ENCODE measurements around the gene MEGF9.

MEGF9 gene

GRCh38 chr9:120571443-120572257 lies 142.6 kb downstream of the MEGF9 start:
- Histone ChIP-seq H3K4me2 (ENCODE audit: low read length) (no peak overlapping the region), H3K27ac (ENCODE audit: low read depth, low read length) (no peak overlapping the region), H3K4me1 (ENCODE audit: control insufficient read depth in 1 of 2, insufficient read depth in 2 of 2, low read length in 2 of 2) (no peaks in the 10 kb centered on the region)

GRCh38 chr9:120570296-120570695 lies 144.0 kb downstream of the MEGF9 start:
- no peak overlapping the region for H3K18ac ChIP-seq (ENCODE audit: low read length)

More at GRCh38 chr9:120571443-120572257, 142.6 kb downstream of the MEGF9 start:
- DNase-seq = no peak
- H2BK120ac ChIP-seq (ENCODE audit: insufficient read depth, low read length, poor library complexity) = no peak overlapping the region
- H3K79me1 ChIP-seq (ENCODE audit: low read length) = no peaks in the 10 kb centered on the region
- H4K91ac ChIP-seq (ENCODE audit: low read depth, low read length) = no peak overlapping the region
- H2AK5ac ChIP-seq (ENCODE audit: low read length) = no peak overlapping the region
- H3K36me3 ChIP-seq (ENCODE audit: control insufficient read depth in 1 of 2, insufficient read depth in 2 of 2, low read length in 2 of 2) = peaks cover 13 to 32% of the 10 kb centered on the region in 2 experiments
- no peak overlapping the region for H4K12ac ChIP-seq (ENCODE audit: low read depth, low read length)
- H3K27me3 ChIP-seq (ENCODE audit: insufficient read depth, low read length) = no peaks in the 10 kb centered on the region
- no peak overlapping the region for H3K23ac ChIP-seq (ENCODE audit: low read length)
- no peak overlapping the region for H3K4ac ChIP-seq (ENCODE audit: low read depth, low read length)
- no peaks in the 10 kb centered on the region for H3K79me2 ChIP-seq (ENCODE audit: control insufficient read depth, insufficient read depth, low read length, poor library complexity)
- no peak overlapping the region for H3K18ac ChIP-seq (ENCODE audit: low read length)
- no peak overlapping the region for H4K8ac ChIP-seq (ENCODE audit: low read depth, low read length)
- no peak overlapping the region for H3K9ac ChIP-seq (ENCODE audit: low read length)
- no peak overlapping the region for H3K14ac ChIP-seq (ENCODE audit: low read length)
- no CpG with 5 or more reads among the region's 11 CpGs for WGBS (ENCODE audit: extremely low coverage, insufficient coverage, insufficient read length)
- no peaks in the 10 kb centered on the region for H3K9me3 ChIP-seq (ENCODE audit: insufficient read depth, low read depth, low read length)
- no peak overlapping the region for H2BK12ac ChIP-seq (ENCODE audit: low read length)
- no peak overlapping the region for H2AFZ ChIP-seq (ENCODE audit: insufficient read depth, low read length, poor library complexity)
- H2BK5ac ChIP-seq (ENCODE audit: low read depth, low read length, poor library complexity) = no peak overlapping the region
- H3K4me3 ChIP-seq (ENCODE audit: low read depth, low read length) = no peak overlapping the region

GRCh38 chr9:120569556-120569955 lies 144.7 kb downstream of the MEGF9 start:
- Histone ChIP-seq H3K36me3 (ENCODE audit: control insufficient read depth in 1 of 2, insufficient read depth in 2 of 2, low read length in 2 of 2) (peaks cover 19 to 34% of the 10 kb centered on the region in 2 experiments), H3K9ac (ENCODE audit: low read length) (no peak overlapping the region), H3K79me2 (ENCODE audit: control insufficient read depth, insufficient read depth, low read length, poor library complexity) (no peaks in the 10 kb centered on the region), H3K23ac (ENCODE audit: low read length) (no peak overlapping the region), H2AK5ac (ENCODE audit: low read length) (no peak overlapping the region), H4K91ac (ENCODE audit: low read depth, low read length) (no peak overlapping the region), H2BK120ac (ENCODE audit: insufficient read depth, low read length, poor library complexity) (no peak overlapping the region), H3K27me3 (ENCODE audit: insufficient read depth, low read length) (no peaks in the 10 kb centered on the region), H3K18ac (ENCODE audit: low read length) (no peak overlapping the region), H3K79me1 (ENCODE audit: low read length) (no peaks in the 10 kb centered on the region), H4K8ac (ENCODE audit: low read depth, low read length) (no peak overlapping the region), H4K12ac (ENCODE audit: low read depth, low read length) (no peak overlapping the region), H3K4me2 (ENCODE audit: low read length) (no peak overlapping the region), H3K14ac (ENCODE audit: low read length) (no peak overlapping the region), H3K4me1 (ENCODE audit: control insufficient read depth in 1 of 2, insufficient read depth in 2 of 2, low read length in 2 of 2) (no peaks in the 10 kb centered on the region), H3K9me3 (ENCODE audit: insufficient read depth, low read depth, low read length) (no peaks in the 10 kb centered on the region), H3K4me3 (ENCODE audit: low read depth, low read length) (no peak overlapping the region), H2BK12ac (ENCODE audit: low read length) (no peak overlapping the region), H2AFZ (ENCODE audit: insufficient read depth, low read length, poor library complexity) (no peak overlapping the region), H3K4ac (ENCODE audit: low read depth, low read length) (no peak overlapping the region), H2BK5ac (ENCODE audit: low read depth, low read length, poor library complexity) (no peak overlapping the region), H3K27ac (ENCODE audit: low read depth, low read length) (no peak overlapping the region)
- no peak for DNase-seq
- no CpG with 5 or more reads among the region's 5 CpGs for whole genome bisulfite sequencing (ENCODE audit: extremely low coverage, insufficient coverage, insufficient read length)

More at GRCh38 chr9:120570296-120570695, 144.0 kb downstream of the MEGF9 start:
- Histone ChIP-seq H4K8ac (ENCODE audit: low read depth, low read length) (no peak overlapping the region), H3K27ac (ENCODE audit: low read depth, low read length) (no peak overlapping the region), H2BK5ac (ENCODE audit: low read depth, low read length, poor library complexity) (no peak overlapping the region), H2BK120ac (ENCODE audit: insufficient read depth, low read length, poor library complexity) (no peak overlapping the region), H3K79me2 (ENCODE audit: control insufficient read depth, insufficient read depth, low read length, poor library complexity) (no peaks in the 10 kb centered on the region), H3K36me3 (ENCODE audit: control insufficient read depth in 1 of 2, insufficient read depth in 2 of 2, low read length in 2 of 2) (peaks cover 19 to 34% of the 10 kb centered on the region in 2 experiments), H4K12ac (ENCODE audit: low read depth, low read length) (no peak overlapping the region), H3K4ac (ENCODE audit: low read depth, low read length) (no peak overlapping the region), H3K4me1 (ENCODE audit: control insufficient read depth in 1 of 2, insufficient read depth in 2 of 2, low read length in 2 of 2) (no peaks in the 10 kb centered on the region), H3K4me2 (ENCODE audit: low read length) (no peak overlapping the region), H3K79me1 (ENCODE audit: low read length) (no peaks in the 10 kb centered on the region), H3K9me3 (ENCODE audit: insufficient read depth, low read depth, low read length) (no peaks in the 10 kb centered on the region), H2AK5ac (ENCODE audit: low read length) (no peak overlapping the region), H2AFZ (ENCODE audit: insufficient read depth, low read length, poor library complexity) (no peak overlapping the region), H3K27me3 (ENCODE audit: insufficient read depth, low read length) (no peaks in the 10 kb centered on the region), H3K4me3 (ENCODE audit: low read depth, low read length) (no peak overlapping the region), H3K9ac (ENCODE audit: low read length) (no peak overlapping the region), H4K91ac (ENCODE audit: low read depth, low read length) (no peak overlapping the region), H2BK12ac (ENCODE audit: low read length) (no peak overlapping the region), H3K14ac (ENCODE audit: low read length) (no peak overlapping the region), H3K23ac (ENCODE audit: low read length) (no peak overlapping the region)
- WGBS (ENCODE audit: extremely low coverage, insufficient coverage, insufficient read length) = no CpG with 5 or more reads among the region's 5 CpGs
- no peak for DNase-seq

DNA sequence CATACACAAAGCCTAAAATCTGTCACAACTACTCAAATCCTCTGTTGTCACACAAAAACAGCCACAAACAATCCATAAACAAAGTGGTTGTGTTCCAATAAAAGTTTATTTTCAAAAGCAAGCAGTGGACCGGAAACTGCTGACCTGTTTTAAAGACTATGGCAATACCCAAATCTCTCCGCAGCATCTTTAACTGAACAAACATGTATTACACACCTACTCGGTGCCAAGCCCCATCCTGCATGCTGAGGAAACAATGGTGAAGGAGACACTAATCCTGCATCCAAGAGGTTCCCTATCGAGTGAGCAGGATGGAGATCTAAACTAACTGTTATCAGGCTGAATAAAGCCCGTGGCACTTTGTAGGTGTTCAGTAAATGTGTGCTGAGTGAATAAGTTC lies 145.5 kb downstream of the MEGF9 start:
- H3K4ac ChIP-seq (ENCODE audit: low read depth, low read length) = no peak overlapping the region
- H3K27me3 ChIP-seq (ENCODE audit: insufficient read depth, low read length) = no peaks in the 10 kb centered on the region
- H2BK5ac ChIP-seq (ENCODE audit: low read depth, low read length, poor library complexity) = no peak overlapping the region
- no peak overlapping the region for H2AK5ac ChIP-seq (ENCODE audit: low read length)
- H2AFZ ChIP-seq (ENCODE audit: insufficient read depth, low read length, poor library complexity) = no peak overlapping the region
- no peaks in the 10 kb centered on the region for H3K79me1 ChIP-seq (ENCODE audit: low read length)
- H3K9me3 ChIP-seq (ENCODE audit: insufficient read depth, low read depth, low read length) = no peaks in the 10 kb centered on the region
- H2BK12ac ChIP-seq (ENCODE audit: low read length) = no peak overlapping the region
- no peak overlapping the region for H3K27ac ChIP-seq (ENCODE audit: low read depth, low read length)
- no peak overlapping the region for H3K18ac ChIP-seq (ENCODE audit: low read length)
- H4K91ac ChIP-seq (ENCODE audit: low read depth, low read length) = no peak overlapping the region
- H4K8ac ChIP-seq (ENCODE audit: low read depth, low read length) = no peak overlapping the region
- peaks cover 19 to 34% of the 10 kb centered on the region in 2 experiments for H3K36me3 ChIP-seq (ENCODE audit: control insufficient read depth in 1 of 2, insufficient read depth in 2 of 2, low read length in 2 of 2)
- H3K23ac ChIP-seq (ENCODE audit: low read length) = no peak overlapping the region
- H3K9ac ChIP-seq (ENCODE audit: low read length) = no peak overlapping the region
- H3K14ac ChIP-seq (ENCODE audit: low read length) = no peak overlapping the region
- H2BK120ac ChIP-seq (ENCODE audit: insufficient read depth, low read length, poor library complexity) = no peak overlapping the region
- H3K4me3 ChIP-seq (ENCODE audit: low read depth, low read length) = no peak overlapping the region
- H3K79me2 ChIP-seq (ENCODE audit: control insufficient read depth, insufficient read depth, low read length, poor library complexity) = no peaks in the 10 kb centered on the region
- H4K12ac ChIP-seq (ENCODE audit: low read depth, low read length) = no peak overlapping the region
- H3K4me1 ChIP-seq (ENCODE audit: control insufficient read depth in 1 of 2, insufficient read depth in 2 of 2, low read length in 2 of 2) = no peaks in the 10 kb centered on the region
- DNase-seq = no peak
- H3K4me2 ChIP-seq (ENCODE audit: low read length) = no peak overlapping the region
- no CpG with 5 or more reads among the region's 5 CpGs for WGBS (ENCODE audit: extremely low coverage, insufficient coverage, insufficient read length)

All from trophoblast cell (in vitro differentiated cells and primary cell).